SU-DHL-6 (cell line): ENCODE results near the gene MASP2.

Experiments used
- H2AFZ ChIP-seq: fragments of 200-600 bp; sonication (generic); 2 replicates; pipeline ENCODE4 v1.6.1; 2014; ENCODE audit warnings: low read depth, mild to moderate bottlenecking, moderate library complexity, mixed read lengths, antibody characterized with exemption, low read length; ENCODE audit not compliant: severe bottlenecking
- H3F3A ChIP-seq: fragments of 200-600 bp; shearing (Covaris generic); 2 replicates; pipeline ENCODE4 v1.6.0; 2016; ENCODE audit warnings: antibody characterized with exemption, mild to moderate bottlenecking; ENCODE audit not compliant: insufficient read depth
- H3K27ac ChIP-seq: fragments of 200-600 bp; sonication (generic); 2 replicates; pipeline ENCODE4 v1.5.1; 2016; ENCODE audit warnings: low read depth, mild to moderate bottlenecking, low read length, moderate library complexity, mixed read lengths
- H3K27me3 ChIP-seq: fragments of 200-600 bp; sonication (generic), shearing (Covaris generic); 2 replicates; pipeline ENCODE4 v1.6.0; 2014; ENCODE audit warnings: mild to moderate bottlenecking, low read length
- H3K36me3 ChIP-seq: fragments of 200-600 bp; sonication (generic); 2 replicates; pipeline ENCODE4 v1.6.1; 2014; ENCODE audit warnings: mild to moderate bottlenecking, low read length, mixed read lengths
- H3K4me2 ChIP-seq: fragments of 300-600, 200-600 bp; shearing (Covaris generic), sonication (generic); 2 replicates; pipeline ENCODE4 v1.6.0; 2014; ENCODE audit warnings: low read length, low read depth, mild to moderate bottlenecking; ENCODE audit not compliant: poor library complexity, severe bottlenecking
- H3K4me3 ChIP-seq: fragments of 200-600 bp; sonication (generic); 2 replicates; pipeline ENCODE4 v1.5.1; 2014; ENCODE audit warnings: antibody characterized with exemption, low read length, mild to moderate bottlenecking, mixed read lengths; ENCODE audit not compliant: insufficient read depth, poor library complexity, severe bottlenecking
- H3K79me2 ChIP-seq: fragments of 200-600 bp; sonication (generic); 2 replicates; pipeline ENCODE4 v1.6.1; 2014; ENCODE audit warnings: mild to moderate bottlenecking, low read length, moderate library complexity; ENCODE audit not compliant: insufficient read depth
- H3K9ac ChIP-seq: fragments of 200-600 bp; sonication (generic); 2 replicates; pipeline ENCODE4 v1.7.0; 2014; ENCODE audit warnings: mild to moderate bottlenecking, low read length
- H3K9me2 ChIP-seq: fragments of 200-600 bp; sonication (generic); replicated peaks from 2 replicates; pipeline ENCODE4 v1.6.1; 2014; ENCODE audit warnings: low read length; ENCODE audit not compliant: insufficient read depth
- H3K9me3 ChIP-seq: fragments of 200-600 bp; sonication (generic); 2 replicates; pipeline ENCODE4 v1.6.1; 2014; ENCODE audit warnings: low read length, mixed read lengths; ENCODE audit not compliant: insufficient read depth
- H4K20me1 ChIP-seq: fragments of 200-600 bp; sonication (generic); 2 replicates; pipeline ENCODE4 v1.6.1; 2014; ENCODE audit warnings: low read depth, mild to moderate bottlenecking, antibody characterized with exemption, low read length, moderate library complexity, mixed read lengths
- EZH2phosphoT487 ChIP-seq: fragments of 200-600 bp; sonication (generic), shearing (Covaris generic); conservative IDR thresholded peaks from 2 replicates; pipeline ENCODE4 v1.6.1; 2018; ENCODE audit warnings: mild to moderate bottlenecking, antibody characterized with exemption, low read length, moderate library complexity, mixed read lengths
- TF ChIP-seq, protein P1 (sequence below): fragments of 200-600 bp; sonication (generic); IDR thresholded peaks from one replicate; pipeline ENCODE4 v1.5.1; 2017; ENCODE audit warnings: antibody characterized with exemption, mild to moderate bottlenecking, low read length, moderate library complexity; ENCODE audit not compliant: insufficient read depth, poor library complexity, severe bottlenecking

The MASP2 gene

GRCh38 chr1:10989095-10989494 is 57.9 kb downstream of the MASP2 start:
- TF ChIP-seq, protein P1, sequence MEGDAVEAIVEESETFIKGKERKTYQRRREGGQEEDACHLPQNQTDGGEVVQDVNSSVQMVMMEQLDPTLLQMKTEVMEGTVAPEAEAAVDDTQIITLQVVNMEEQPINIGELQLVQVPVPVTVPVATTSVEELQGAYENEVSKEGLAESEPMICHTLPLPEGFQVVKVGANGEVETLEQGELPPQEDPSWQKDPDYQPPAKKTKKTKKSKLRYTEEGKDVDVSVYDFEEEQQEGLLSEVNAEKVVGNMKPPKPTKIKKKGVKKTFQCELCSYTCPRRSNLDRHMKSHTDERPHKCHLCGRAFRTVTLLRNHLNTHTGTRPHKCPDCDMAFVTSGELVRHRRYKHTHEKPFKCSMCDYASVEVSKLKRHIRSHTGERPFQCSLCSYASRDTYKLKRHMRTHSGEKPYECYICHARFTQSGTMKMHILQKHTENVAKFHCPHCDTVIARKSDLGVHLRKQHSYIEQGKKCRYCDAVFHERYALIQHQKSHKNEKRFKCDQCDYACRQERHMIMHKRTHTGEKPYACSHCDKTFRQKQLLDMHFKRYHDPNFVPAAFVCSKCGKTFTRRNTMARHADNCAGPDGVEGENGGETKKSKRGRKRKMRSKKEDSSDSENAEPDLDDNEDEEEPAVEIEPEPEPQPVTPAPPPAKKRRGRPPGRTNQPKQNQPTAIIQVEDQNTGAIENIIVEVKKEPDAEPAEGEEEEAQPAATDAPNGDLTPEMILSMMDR, result no peak
- no peak for TF ChIP-seq EZH2phosphoT487

DNA sequence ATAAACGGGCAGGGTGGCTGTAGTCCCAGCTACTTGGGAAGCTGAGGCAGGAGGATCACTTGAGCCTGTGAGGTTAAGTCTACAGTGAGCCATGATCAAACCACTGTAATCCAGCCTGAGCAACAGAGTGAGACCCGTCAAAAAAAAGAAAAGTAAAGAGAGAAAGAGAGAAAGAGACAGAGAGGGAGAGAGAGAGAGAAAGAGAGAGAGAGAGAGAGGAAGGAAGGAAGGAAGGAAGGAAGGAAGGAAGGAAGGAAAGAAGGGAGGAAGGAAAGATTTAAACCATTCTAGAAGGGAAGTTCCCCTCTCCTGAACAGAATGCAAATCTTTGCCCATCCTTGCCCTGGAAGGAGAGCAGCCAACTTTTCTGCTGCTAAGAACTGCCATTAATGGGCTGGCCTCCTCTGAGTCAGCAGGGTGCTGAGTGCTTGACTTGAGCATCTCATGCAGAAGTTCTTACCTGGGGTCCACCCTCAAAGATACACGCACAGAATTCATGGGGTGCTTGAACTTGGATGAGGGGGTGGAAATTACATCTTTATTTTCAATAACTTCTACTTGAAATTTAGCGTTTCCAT is 59.1 kb downstream of the MASP2 start:
- Histone ChIP-seq H3K9me3 (no peaks in the 10 kb centered on the region), H3K79me2 (no peaks in the 10 kb centered on the region), H3K27me3 (no peaks in the 10 kb centered on the region), H3F3A (no peaks in the 10 kb centered on the region), H3K9me2 (no peaks in the 10 kb centered on the region), H4K20me1 (no peaks in the 10 kb centered on the region), H2AFZ (no peak overlapping the region), H3K9ac (no peak overlapping the region), H3K4me2 (no peak overlapping the region), H3K27ac (no peak overlapping the region), H3K36me3 (no peaks in the 10 kb centered on the region), H3K4me3 (no peak overlapping the region)
- TF ChIP-seq, protein P1, result no peak

More at GRCh38 chr1:10989095-10989494, 57.9 kb downstream of the MASP2 start:
- Histone ChIP-seq H2AFZ (no peak overlapping the region), H3K4me2 (no peak overlapping the region), H3K27me3 (no peaks in the 10 kb centered on the region), H3K27ac (no peak overlapping the region), H4K20me1 (no peaks in the 10 kb centered on the region), H3K9me2 (no peaks in the 10 kb centered on the region), H3K36me3 (no peaks in the 10 kb centered on the region), H3K9me3 (no peaks in the 10 kb centered on the region), H3F3A (no peaks in the 10 kb centered on the region), H3K79me2 (no peaks in the 10 kb centered on the region), H3K9ac (no peak overlapping the region), H3K4me3 (no peak overlapping the region)

DNA sequence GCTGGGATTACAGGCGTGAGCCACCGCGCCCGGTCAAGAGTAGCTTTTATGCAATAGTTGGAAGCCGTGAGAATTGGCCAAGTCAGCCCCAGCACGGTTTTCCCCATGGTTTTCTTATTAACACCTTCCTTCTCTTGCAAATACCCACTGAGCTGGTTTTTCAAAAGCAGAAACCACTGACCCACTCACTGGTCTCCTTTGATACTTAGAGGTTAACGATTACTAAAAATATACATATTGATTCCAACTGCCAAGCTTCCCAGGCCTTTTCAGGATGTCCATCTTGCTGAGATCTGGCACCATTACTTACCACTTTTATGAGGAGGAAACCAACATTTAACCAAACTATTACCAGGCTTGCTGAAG is 60.5 kb downstream of the MASP2 start:
- Histone ChIP-seq H3K9me2 (no peaks in the 10 kb centered on the region), H3K4me3 (no peak overlapping the region), H3K27me3 (no peaks in the 10 kb centered on the region), H4K20me1 (no peaks in the 10 kb centered on the region), H3K9ac (no peak overlapping the region), H3K9me3 (no peaks in the 10 kb centered on the region), H3K36me3 (no peaks in the 10 kb centered on the region), H3K79me2 (no peaks in the 10 kb centered on the region), H3F3A (no peaks in the 10 kb centered on the region), H2AFZ (no peak overlapping the region), H3K4me2 (no peak overlapping the region), H3K27ac (no peak overlapping the region)
- TF ChIP-seq, protein P1, result no peak
- TF ChIP-seq EZH2phosphoT487, result no peak
